RWPE1 (cell line): ENCODE results near the gene BSN.

Experiments used
- CTCF ChIA-PET: fragments of 350-600 bp; sonication (Branson Sonifier 250); formaldehyde crosslinking; extraction: SDS; loops from one replicate; lab custom pipeline; 2021; lab: Yijun Ruan, JAX
- POLR2A ChIA-PET: fragments of 400-600 bp; formaldehyde crosslinking; extraction: SDS; loops from one replicate; lab custom pipeline; 2020; ENCODE audit warnings: antibody characterized with exemption; ENCODE audit not compliant: low non-redundant PET; lab: Yijun Ruan, JAX
- DNase-seq: peaks from one replicate; pipeline ENCODE4 v3.0.0; 2012; ENCODE audit warnings: low spot score
- H3K27ac ChIP-seq: fragments of 450-650 bp; 2 replicates; pipeline ENCODE4 v1.5.1; 2017
- TF ChIP-seq, protein P1 (sequence below): fragments of 450-650 bp; conservative IDR thresholded peaks from 2 replicates; pipeline ENCODE4 v1.5.1; 2017; ENCODE audit warnings: low read depth, mild to moderate bottlenecking

The BSN gene

DNA sequence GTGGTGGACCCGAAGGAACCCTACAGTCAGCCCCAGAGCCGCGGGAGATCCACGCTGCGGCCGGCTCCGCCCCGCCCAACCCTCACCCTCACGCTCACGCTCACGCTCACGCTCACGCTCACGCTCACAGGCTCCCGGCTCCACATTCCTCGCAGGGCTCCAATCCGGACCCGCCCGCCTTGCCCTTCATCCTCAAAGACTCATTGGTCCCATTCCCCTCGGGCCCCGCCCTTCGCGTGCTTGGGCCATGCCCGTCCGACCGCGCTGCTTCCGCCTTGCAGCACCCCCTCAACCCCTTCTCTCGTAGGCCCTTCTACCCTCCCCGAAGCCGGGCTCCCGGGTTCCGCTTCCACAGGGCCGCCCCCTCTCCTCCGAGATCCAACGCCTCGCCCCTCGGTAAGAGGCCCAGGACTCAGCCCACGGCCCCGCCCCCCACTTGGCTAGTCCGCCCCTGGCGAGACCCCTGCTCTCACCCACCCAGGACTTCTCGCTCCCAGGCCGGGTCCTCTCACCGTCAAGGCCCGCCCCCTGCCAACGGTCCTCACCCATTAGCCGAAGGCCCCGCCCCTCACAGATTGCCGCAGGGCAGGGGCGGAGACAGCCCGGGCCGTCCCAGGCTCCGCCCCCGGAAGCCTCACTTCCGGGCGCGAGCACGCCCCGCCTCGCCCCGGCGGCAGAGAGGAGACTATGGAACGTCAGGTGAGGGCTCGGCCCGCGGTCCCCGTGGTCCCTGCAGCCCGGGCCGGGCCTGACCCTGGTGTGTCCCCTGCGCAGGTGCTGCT lies 119.6 kb downstream of the BSN start, which contains the start of gene APEH:
TSS of gene APEH (plus strand) at position 637 of the 782 bp plus-strand sequence. CDS start at position 688, 51 bp downstream.
- POLR2A ChIA-PET, result interaction anchor here (1.3 kb wide), 1 partner anchor 138 kb away, joined by 4 read pairs; no protein-coding TSS in a partner anchor
- peak; percentile 91 for DNase-seq
- peak within 1 kb of the TSS; percentile 95 for H3K27ac ChIP-seq
- TF ChIP-seq, protein P1, sequence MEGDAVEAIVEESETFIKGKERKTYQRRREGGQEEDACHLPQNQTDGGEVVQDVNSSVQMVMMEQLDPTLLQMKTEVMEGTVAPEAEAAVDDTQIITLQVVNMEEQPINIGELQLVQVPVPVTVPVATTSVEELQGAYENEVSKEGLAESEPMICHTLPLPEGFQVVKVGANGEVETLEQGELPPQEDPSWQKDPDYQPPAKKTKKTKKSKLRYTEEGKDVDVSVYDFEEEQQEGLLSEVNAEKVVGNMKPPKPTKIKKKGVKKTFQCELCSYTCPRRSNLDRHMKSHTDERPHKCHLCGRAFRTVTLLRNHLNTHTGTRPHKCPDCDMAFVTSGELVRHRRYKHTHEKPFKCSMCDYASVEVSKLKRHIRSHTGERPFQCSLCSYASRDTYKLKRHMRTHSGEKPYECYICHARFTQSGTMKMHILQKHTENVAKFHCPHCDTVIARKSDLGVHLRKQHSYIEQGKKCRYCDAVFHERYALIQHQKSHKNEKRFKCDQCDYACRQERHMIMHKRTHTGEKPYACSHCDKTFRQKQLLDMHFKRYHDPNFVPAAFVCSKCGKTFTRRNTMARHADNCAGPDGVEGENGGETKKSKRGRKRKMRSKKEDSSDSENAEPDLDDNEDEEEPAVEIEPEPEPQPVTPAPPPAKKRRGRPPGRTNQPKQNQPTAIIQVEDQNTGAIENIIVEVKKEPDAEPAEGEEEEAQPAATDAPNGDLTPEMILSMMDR, result no peak
- CTCF ChIA-PET, result interaction anchor here (0.7 to 3.3 kb wide), 2 partner anchors 49 to 134 kb away, joined by 5 to 44 read pairs; no protein-coding TSS in a partner anchor

DNA sequence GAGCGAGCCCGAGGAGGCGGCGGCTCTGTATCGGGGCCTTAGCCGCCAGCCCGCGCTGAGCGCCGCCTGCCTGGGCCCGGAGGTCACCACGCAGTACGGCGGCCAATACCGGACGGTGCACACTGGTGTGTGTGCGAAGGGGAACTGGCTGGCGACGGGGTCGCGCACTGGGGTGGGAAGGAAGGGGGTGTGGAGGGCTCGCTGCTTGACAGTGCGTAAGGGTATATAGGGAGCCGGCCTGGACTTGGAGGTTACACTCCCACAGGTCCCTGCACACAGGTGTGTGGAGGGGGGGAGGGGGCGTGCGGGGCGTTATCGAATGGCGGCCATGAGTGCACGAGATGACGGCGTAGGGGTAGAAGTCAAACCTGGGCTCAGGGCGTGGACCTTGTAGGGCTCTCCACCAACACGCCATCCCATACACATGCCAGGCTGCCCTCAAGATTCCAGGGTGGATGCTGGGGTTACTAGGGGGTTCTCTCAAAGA lies 120.3 kb downstream of the BSN start:
- POLR2A ChIA-PET, result no interaction called here
- CTCF ChIA-PET, result no interaction called here
- DNase-seq, result peak; percentile 10
- H3K27ac ChIP-seq, result peak overlapping the region; percentile 95
- TF ChIP-seq, protein P1, result no peak

DNA sequence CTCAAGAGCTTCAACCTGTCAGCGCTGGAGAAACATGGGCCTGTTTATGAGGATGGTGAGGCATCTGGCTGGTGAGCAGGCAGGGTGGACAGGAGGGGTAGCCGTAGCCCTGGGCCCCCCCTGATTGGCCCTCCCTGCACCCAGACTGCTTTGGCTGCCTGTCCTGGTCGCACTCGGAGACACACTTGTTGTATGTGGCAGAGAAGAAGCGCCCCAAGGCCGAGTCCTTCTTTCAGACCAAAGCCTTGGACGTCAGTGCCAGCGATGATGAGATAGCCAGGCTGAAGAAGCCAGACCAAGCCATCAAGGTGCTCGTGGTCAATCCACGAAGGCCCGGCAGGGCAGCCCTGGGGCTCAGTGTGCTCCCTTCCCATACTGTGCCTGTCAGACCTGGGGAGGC lies 121.6 kb downstream of the BSN start:
- peak overlapping the region; percentile 95; the same call in 1 of the 2 replicates for H3K27ac ChIP-seq
- POLR2A ChIA-PET, result no interaction called here
- DNase-seq, result no peak
- CTCF ChIA-PET, result interaction anchor here (0.6 to 3.4 kb wide), 2 partner anchors 136 to 201 kb away, joined by 3 to 12 read pairs; no protein-coding TSS in a partner anchor
- TF ChIP-seq, protein P1, result no peak

DNA sequence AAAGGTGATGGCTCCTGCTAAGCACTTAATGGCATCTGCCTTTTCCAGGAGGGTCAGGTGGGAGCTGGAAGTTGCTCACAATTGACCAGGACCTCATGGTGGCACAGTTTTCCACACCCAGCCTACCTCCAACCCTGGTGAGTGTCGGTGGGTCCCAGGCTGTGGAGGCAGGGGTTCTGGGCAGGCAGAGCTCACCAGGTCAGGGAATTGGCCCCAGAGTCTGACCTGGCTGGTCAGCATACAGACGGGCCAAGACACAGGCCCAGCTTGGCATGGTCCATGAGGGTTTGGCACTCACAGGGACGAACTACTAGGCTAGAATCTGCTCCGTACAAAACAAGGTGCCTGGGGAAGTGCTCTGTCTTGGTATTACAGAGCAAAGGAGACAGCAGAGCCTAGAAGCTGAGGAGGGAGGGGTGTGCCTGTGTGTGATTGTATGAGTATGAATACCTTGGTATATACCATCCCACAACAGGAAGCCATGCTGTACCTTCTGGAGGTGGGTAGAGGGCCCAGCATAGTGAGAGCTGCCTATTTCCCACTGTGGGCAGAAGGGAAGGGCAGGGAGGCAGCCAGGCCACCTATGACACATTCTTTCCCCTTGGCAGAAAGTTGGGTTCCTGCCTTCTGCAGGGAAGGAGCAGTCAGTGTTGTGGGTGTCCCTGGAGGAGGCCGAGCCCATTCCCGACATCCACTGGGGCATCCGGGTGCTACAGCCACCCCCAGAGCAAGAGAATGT lies 126.4 kb downstream of the BSN start:
- CTCF ChIA-PET, result no interaction called here
- POLR2A ChIA-PET, result interaction anchor here (1.0 kb wide), 1 partner anchor 211 kb away, joined by 3 read pairs; the partner anchor contains the start of gene DAG1
- H3K27ac ChIP-seq, result peak overlapping the region; percentile 38
- TF ChIP-seq, protein P1, result no peak
- DNase-seq, result no peak

DNA sequence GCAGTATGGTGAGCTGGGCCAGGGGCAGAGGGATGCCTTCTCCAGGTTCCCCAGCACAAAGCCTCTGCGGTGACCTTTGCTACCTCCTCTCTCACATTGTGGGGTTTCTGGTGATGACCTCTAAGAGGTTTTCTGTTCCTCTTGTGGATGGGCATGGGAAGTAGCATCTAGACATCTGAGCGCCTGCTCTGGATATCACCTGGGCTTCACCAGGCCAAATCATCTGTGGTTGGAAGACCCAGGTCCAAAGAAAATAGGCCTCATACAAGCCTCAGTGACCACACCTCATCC lies 126.9 kb downstream of the BSN start:
- TF ChIP-seq, protein P1, result no peak
- no peak for DNase-seq
- H3K27ac ChIP-seq, result peak overlapping the region; percentile 38; the same call in 1 of the 2 replicates
- ChIA-PET POLR2A (no interaction called here), CTCF (no interaction called here)

DNA sequence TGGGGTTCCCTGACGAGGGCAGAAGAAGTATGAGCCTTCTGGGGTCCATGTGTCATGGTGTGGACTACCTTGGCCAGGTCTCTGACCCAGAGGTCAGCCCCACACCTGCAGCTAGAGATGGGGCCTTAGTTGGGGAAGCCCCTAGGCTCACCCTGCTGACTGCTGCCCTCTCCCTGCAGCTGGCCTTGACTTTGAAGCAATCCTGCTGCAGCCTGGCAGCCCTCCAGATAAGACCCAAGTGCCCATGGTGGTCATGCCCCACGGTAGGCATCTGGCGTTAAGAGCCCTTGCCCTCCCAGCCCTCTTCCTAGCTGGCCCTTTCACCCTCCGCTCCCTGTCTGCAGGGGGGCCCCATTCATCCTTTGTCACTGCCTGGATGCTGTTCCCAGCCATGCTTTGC lies 127.3 kb downstream of the BSN start:
- TF ChIP-seq, protein P1, result no peak
- 0 out of 2 replicates have a peak overlapping the region, but pooled peaks have one; percentile 38 for H3K27ac ChIP-seq
- ChIA-PET CTCF (no interaction called here), POLR2A (no interaction called here)
- no peak for DNase-seq
